AG09309 (cell line): ENCODE results near the gene CCN5.

Experiments used
- DNase-seq: peaks from one replicate; pipeline ENCODE4 v3.0.0-alpha.2; 2010; ENCODE audit warnings: low read depth
- H3K4me3 ChIP-seq: 2 replicates; pipeline ENCODE4 v1.5.1; 2011; ENCODE audit warnings: mild to moderate bottlenecking, low read depth, low read length, moderate library complexity; ENCODE audit not compliant: control insufficient read depth
- CTCF ChIP-seq: IDR thresholded peaks from 2 replicates; pipeline ENCODE4 v1.5.1; 2011; ENCODE audit warnings: mild to moderate bottlenecking, low read depth, low read length, inconsistent platforms; ENCODE audit not compliant: insufficient read depth, control insufficient read depth; ENCODE audit errors: missing control alignments

Gene CCN5

GRCh38 chr20:44765091-44765490 lies 49.9 kb downstream of the CCN5 start:
- DNase-seq: no peak
- no peak for TF ChIP-seq CTCF

DNA sequence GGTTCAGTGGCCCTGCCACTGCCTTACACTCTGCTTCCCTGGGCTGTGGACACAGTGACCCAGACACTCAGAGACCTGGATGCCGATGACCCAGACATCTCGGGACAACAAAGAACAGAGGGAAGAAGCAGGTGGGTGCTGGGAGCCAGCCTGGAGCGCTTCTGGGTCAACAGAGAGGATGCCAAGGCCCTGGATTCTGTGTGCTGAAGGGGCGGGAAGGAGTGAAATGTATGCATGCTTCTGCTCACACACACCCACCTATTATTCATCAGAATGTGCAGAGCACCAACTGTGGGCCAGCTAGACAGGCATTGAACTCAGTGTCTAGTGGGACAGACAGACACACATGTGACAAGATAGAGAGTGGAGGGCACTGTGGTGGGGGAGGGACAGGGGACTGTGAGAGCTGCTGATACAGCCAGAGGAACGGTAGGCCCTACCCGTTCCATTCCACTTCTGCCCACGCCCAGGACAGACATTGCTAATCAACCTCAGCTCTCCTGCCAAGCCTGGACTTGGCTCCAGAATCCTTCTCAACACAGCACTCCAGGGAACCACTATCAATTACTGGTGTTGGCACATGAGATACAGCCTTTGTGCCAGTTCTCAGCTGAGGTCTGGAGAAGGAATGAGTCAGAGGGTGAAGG lies 50.7 kb downstream of the CCN5 start:
- no peak for DNase-seq
- TF ChIP-seq CTCF: no peak
- H3K4me3 ChIP-seq: no peak overlapping the region

More at GRCh38 chr20:44765091-44765490, 49.9 kb downstream of the CCN5 start:
- H3K4me3 ChIP-seq: no peak overlapping the region

DNA sequence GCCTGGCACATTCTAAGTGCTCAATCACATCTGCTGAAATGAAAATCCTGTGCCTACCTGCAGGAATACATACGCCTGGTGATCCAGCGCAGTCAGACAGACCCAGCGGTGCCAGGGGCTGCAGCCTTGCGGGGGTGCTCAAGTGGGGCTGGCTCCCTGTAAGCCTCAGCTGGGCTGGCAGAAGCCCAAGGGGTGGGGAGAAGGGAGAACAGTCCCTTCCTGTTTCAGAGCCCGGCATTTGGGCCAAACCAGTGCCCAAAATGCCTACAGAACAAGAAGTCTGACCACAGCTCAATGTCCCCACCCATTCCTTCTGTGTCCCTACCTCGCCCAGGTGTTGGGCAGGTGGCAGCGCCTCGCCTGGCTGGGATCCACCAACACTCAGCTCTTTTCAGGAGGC lies 53.1 kb downstream of the CCN5 start:
- no peak overlapping the region for H3K4me3 ChIP-seq
- no peak for TF ChIP-seq CTCF
- DNase-seq: no peak

- no peak for DNase-seq
- H3K4me3 ChIP-seq: no peak overlapping the region
- TF ChIP-seq CTCF: no peak
Observed at GRCh38 chr20:44768854-44769480, 53.8 kb downstream of the CCN5 start.

GRCh38 chr20:44769481-44769863 lies 54.3 kb downstream of the CCN5 start:
- H3K4me3 ChIP-seq: no peak overlapping the region
- no peak for TF ChIP-seq CTCF
- no peak for DNase-seq

- no peak for TF ChIP-seq CTCF
- no peak overlapping the region for H3K4me3 ChIP-seq
- no peak for DNase-seq
Observed at GRCh38 chr20:44770484-44771171, 55.5 kb downstream of the CCN5 start.
